HG02642 (cell line): ENCODE results near the gene SOAT1.

Source experiments
- ATAC-seq: cut with Tn5 transposase; IDR thresholded peaks from one replicate; pipeline ENCODE4 v1.9.1; 2021; ENCODE audit warnings: mild to moderate bottlenecking; ENCODE audit not compliant: unreplicated experiment, poor library complexity

SOAT1 gene

DNA sequence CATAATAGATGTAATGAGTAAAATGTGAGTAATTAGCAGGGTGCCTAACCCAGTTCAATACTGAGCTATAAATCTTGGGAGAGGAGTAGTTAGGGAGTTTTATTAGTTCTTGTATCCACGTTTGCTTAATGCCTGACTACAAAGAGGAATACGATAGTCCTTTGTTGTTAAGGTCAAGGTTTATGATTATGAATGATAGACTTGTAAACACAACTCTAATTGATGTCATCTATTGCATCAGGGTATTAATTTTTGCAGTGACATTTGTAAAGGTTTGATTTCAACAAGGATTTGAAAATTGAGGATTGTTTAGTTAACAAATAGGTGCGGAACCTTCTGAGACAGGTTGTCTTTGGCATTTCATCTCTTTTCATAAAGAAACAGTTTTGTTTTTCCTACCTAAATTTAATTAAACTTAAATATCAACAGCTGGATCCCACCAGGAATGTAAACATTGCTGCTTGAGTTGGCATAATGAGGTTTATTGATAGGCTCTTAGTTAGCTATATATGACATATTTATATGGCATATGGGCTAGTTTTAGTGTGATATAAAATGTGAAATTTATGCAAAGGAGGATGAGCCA, 9.7 kb downstream of the SOAT1 start:
- no peak for ATAC-seq

DNA sequence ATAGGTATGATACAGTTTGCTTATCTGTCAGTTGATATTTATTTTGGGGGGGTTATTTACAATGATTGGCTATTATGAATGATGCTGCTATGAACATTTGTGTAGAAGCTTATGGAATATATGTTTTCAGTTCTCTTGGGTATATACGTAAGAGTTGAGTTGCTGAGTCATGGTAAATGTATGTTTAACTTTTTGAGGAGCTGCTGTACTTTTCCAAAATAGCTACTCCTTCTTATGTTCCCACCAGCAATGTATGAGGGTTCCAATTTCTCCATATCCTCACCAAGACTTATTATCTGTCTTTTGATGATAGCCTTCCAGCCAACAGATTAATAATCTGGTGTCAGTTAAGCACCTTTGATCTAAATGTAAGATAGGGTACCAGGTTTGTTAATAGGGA, 11.9 kb downstream of the SOAT1 start:
- ATAC-seq: no peak

DNA sequence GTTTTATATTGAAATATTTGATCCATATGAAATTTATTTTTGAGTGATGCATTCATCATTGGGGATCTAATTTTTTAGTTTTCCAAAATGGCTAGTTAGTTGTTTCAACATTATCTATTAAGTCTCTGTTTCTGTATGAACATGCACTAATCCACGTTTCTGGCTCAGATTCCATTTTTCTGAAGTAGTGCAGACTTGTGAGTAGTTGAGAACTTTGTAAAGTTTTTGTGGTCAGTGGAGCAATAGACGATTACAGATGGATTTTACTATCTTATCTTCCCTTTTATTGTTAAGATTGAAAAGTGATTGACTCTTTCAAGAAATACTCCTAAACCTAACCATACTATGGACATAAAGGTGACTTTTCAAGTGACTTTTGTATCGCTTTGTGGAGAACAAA, 16.7 kb downstream of the SOAT1 start:
- ATAC-seq: no peak

DNA sequence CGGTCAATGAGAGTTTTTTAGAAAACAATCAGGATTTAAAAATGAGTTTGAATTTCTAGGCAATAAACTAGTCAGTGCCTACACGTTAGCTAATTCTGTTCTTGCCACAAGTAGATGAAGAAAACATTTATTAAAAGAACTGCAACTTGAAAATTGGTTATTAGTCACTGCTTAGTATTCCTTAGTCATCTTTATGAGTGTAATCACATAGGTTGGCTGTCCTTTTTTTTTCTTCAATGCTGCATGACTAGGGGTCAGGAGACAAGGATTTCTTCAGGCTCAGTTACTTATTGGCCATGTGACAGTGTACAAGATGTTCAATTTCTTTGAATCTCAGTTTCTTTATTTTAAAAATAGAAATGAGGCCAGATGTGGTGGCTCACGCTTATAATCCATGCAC, 17.1 kb downstream of the SOAT1 start:
- no peak for ATAC-seq

DNA sequence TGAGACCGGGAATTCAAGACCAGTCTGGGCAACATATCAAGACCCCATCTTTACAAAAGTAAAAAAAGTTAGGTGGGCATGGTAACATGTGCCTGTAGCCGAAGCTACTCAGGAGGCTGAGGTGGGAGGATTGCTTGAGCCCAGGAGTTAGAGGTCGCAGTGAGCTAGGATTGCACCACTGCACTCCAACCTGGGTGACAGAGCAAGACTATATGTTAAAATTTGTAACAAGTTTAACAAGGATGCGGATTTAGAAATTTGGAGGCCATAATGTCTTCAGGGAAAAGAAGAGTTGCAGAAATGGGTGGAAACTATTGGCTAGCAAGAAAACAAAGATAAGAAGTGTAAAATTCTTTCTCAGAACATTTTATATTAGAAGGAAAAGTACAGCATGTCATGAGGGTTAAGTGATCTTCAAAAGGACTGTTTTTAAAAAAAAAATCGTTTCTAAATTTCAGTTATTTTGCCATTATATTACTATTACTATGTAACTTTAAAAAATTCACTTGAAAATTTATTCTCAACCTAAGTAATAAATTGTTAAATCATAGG, 17.6 kb downstream of the SOAT1 start:
- ATAC-seq: no peak

DNA sequence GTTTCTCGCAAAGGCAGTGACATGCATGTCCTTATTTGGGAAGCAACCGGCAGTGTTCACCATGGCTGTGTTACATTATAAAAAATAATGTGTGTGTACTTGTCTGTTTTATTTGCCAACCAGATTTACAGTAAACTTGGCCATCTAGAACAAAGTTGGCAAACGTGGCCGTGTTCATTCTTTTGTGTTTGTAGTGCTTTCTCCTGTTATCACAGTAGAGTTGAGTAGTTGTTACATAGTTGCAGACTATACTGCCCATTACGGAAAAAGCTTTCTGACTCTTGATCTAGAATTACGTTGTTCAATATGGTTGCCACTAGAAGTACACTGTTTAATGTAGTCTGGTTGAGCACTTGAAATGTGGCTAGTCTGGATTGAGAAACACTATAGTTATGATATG, 19.4 kb downstream of the SOAT1 start:
- ATAC-seq: no peak

DNA sequence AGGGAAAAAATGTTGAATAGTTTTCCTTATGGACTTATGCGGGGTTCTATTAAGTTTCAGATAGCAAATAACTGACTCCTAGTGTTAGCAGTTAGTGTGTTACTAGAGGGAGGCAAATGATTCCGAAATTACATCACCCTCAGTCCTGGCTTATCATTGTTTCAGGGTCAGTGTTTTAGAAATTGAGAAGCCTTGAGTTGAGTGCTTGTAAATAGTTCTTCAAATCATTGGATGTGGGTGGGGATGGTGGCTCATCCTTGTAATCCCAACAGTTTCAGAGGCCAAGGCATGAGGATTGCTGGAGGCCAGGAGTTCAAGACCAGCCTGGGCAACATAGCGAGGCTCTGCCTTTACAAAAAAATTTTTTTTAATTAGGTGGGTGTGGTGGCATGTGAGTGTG, 21.3 kb downstream of the SOAT1 start:
- no peak for ATAC-seq

DNA sequence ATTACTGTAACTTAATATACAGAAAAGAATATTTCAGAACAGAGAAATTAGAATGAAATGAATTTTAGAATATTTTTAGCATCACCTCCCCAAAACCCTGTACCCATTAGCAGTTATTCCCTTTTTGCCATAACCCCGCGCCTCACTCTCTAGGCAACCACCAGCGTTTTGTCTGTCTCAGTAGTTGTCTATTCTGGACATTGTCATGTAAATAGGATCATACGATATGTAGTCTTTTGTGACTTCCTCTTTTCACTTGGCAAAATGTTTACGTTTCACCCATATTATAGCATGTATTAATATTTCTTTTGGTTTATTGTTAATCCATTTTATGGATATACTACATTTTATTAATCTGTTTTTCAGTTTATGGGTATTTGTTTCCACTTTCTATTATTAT, 24.9 kb downstream of the SOAT1 start:
- no peak for ATAC-seq

DNA sequence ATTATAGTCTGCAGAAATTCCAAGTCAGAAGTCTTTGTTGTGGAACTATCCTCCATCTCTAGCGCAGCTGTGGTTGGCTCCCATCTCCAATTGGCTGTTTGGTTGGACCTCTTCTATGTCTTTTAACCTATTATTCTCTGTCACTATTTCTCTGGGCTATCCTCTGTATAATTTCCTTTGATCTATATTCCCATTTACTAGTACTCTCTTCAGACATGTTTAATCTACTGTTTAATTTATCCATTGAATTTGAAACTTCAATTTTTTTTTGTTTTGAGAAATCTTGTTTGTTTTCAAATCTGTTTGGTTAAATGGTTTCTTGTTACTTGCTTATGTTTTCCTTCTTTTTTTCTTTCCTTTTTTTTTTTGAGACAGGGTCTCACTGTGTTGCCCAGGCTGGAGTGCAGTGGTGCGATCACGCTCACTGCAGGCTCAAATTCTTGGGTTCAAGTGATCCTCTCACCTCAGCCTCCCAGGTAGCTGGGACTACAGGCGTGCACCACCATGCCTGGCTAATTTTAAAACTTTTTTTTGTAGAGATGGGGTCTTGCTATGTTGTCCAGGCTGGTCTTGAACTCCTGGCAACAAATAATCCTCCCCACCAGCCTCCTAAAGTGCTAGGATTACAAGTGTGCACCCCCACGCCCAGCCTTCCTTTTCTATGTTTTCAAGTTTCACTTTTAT, 28.1 kb downstream of the SOAT1 start:
- no peak for ATAC-seq

DNA sequence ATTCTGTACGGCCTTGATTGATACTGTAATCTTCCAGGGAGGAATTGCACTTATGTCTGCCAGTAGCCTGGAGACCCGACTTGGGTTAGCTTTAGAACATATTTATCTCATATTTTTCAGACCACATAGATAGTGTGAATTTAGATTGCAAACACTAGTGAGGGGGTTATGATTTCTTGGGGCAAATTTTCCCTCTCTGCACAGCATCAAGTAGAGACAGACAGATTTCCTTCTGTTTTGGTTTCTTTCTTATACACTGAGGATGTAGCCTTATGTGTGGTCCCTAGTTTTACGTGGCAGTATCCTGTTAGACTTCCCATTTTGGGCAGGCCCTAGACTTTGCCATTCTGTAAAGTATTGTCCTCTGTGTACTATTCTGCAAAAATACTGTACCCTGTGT, 29.0 kb downstream of the SOAT1 start:
- no peak for ATAC-seq

DNA sequence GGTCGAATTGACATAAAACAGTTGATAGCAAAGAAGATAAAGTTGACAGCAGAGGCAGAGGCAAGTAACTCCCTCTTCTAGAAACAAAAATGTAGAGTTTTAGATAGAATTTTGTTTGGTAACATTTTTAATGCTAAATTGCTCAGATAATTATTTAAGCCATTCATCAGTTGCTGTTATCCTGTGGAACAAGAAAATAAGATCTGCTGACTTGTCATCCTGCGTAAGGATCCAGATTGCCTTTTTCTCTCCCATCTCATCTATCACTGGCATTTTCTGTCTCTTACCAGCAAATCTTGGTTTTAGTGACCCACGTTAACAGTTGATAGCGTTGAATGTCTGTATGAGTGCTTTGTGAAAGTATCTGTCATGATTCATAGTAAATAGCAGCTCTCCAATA, 29.8 kb downstream of the SOAT1 start:
- no peak for ATAC-seq

DNA sequence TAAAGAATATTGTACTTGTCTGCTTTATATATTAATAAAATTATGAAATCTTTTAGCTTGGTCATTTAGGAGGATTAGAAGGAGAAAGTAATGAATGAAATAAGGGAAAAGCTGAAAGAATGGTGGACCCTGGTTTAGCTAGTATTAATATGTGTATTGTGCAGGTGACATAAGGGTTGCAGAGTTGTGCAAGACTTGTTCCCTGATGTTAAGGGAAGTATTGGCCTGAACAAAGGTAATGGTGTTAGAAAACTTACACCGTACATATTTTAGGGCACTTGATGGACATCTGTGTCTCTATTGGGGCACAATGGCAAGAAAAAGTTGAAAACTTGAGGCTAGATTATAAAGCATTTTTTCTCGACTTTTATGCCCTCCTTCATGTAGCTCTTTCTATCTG, 32.2 kb downstream of the SOAT1 start:
- no peak for ATAC-seq

DNA sequence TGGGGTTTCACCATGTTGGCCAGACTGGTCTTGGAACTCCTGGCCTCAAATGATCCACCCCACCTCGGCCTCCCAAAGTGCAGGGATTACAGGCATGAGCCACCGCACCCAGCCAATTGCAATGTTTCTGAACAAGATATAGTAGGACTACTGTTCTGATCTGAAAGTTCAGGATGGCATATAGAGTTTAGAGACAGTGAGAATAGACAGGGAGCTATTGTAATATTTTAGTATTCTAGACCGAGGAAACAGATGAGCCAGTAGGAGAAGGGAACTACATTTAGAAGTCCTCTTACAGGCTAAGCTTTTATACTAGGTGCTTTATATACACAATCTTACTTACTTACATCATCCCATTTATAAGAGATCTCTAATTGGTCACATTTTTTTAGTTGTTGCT, 33.1 kb downstream of the SOAT1 start:
- no peak for ATAC-seq

DNA sequence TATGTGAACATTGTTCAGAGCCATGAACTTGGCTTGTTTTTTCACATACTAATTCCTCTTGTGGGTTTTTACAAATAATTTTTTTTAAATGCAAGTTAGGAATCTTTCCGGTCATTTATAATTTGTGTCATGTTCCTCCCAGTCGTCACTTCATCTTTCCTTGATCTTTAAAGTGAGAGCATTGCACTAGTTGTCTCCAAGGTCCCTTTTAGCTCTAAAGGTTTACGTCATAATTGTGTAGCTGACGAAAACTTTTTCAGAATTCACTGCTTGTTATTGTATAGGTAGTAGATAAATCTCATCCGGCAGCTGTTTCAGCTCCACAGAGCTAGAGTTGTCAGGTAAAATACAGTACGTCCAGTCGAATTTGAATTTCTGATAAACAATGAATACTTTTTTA, 33.6 kb downstream of the SOAT1 start:
- ATAC-seq: no peak

DNA sequence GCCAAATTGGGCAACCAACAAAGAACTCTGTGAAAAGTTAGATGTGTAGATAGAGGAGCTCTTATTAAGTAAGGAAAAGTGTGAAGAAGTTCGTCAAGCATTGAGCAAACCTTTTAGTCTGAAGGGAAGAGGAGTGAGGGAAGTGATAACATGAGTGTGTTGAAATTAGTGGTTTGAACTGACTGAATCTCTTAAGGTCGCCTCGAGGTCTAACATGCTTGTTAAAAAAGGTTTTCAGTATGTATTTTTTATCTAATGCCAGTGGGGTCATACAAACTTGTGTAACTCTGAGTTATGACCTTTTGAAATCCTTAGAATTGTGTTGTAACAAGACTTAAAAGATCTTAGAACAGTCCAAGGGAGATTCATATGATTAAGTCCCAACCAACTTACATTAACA, 34.1 kb downstream of the SOAT1 start:
- ATAC-seq: no peak

DNA sequence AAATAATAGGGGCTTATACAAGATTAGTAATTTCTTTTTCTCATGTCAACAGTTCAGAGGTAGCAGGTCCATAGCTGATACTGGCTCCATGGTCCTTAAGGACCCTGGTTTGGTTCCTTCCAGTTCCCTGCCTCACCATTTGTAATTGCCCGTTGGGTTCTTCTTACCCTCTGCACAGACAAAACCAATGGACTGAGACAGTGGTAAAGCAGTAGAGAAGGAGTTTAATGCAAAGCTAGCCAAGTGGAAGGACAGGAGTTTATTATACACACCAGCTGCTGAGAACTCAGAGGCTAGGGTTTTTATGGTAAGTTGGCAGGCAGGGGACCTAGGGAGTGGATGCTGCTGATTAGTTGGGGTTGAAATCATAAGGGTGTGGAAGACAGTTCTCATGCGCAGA, 36.3 kb downstream of the SOAT1 start:
- no peak for ATAC-seq

DNA sequence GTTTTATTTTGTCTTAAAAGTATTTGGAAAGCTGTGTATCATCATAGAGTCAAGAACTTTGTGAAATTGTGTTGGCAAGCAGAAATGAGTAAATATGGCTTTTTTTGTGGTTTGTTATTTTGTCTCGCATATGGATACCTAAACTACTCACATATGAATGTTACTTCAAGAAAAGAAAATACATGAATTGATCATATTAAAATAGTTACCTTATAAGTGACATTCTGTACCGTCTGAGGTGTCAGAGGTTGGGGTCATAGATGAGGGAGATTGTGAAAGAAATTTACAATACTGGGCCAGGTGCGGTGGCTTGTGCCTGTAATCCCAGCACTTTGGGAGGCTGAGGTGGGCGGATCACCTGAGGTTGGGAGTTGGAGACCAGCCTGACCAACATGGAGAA, 40.8 kb downstream of the SOAT1 start:
- ATAC-seq: no peak

DNA sequence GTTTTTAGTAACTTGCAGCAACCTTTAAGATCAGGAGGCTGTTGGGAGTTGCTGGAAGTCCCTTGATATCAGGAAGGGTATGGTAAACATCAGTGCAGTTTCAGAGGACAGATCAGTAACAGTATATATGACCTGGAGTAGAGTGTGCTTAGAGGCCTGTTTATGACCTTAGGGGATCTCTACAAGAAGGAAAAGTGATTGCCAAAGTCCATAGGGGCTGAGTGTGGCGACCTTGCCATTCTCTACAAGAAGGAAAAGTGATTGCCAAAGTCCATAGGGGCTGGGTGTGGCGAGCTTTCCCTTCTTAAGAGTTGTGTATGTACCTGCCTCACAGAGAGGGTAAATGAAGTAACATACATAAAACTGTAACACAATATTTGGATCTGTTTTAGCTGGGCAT, 43.7 kb downstream of the SOAT1 start:
- ATAC-seq: no peak

DNA sequence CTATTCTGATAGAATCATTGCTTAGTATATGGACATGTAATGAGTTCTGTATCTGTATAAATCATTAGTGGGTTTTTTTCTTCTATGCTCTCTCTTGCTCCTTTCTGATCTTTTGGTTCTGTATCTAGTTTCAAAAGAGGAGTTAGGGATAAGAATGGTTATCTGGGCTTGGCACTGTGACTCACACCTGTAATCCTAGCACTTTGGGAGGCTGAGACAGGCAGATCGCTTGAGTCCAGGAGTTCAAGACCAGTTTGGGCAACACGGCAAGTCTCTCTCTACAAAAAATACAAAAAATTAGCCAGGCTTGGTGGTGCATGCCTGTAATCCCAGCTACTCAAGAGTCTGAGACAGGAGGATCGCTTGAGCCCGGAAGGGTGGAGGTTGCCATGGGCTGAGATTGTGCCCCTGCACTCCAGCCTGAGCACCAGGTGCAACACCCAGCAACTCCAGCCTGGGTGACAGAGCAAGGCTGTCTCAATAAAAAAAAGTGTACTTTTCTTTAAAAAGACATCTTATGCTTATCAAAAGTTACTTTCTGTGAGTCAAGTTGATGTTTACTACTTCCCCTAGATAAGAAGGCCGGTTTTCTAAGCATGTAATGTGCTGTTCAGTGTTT, 44.5 kb downstream of the SOAT1 start:
- ATAC-seq: no peak

DNA sequence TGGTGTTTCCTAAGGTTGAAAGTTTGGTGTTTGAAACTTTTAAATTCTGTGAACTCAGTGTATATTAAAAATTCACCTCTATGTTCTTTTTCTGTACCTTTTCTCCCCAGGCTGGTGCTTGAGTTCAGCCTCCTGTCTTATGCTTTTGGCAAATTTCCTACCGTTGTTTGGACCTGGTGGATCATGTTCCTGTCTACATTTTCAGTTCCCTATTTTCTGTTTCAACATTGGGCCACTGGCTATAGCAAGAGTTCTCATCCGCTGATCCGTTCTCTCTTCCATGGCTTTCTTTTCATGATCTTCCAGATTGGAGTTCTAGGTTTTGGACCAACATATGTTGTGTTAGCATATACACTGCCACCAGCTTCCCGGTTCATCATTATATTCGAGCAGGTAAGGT, 47.3 kb downstream of the SOAT1 start:
- no peak for ATAC-seq

DNA sequence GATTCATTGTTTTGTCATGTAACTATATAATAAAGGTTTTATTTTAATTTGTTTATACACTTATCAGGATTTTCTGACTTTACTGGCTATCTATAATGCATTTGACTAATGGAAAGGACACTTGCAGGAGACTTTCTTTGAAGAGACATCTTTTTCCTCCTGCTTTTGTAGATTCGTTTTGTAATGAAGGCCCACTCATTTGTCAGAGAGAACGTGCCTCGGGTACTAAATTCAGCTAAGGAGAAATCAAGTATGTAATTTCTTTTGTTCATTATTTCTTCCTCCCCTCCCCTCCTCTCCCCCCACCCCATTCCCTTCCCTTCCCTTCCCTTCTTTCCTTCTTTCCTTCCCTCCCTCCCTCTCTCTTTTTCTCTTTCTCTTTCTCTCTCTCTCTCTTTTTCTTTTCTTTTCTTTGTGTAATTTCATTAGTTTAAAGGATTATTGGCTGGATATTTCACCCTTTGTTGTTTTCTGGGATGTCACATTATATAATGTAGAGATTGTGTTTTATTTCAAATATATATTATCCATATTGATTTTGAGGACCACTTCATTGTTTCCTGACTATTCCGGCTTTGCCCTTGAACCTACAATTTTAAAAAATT, 48.4 kb downstream of the SOAT1 start:
- no peak for ATAC-seq
